HG03095 (cell line): Measurements from ENCODE around the gene PTPN22.
A peak's percentile ranks its signal among the peaks of the same experiment; 100 is the strongest.

Experiments
- ATAC-seq: cut with Tn5 transposase; IDR thresholded peaks from one replicate; pipeline ENCODE4 v1.9.1; 2021; ENCODE audit warnings: moderate library complexity; ENCODE audit not compliant: unreplicated experiment

PTPN22 gene

GRCh38 chr1:113871597-113872113 is at the start of gene PTPN22:
PTPN22 (minus strand) TSS chr1:113871712.
- peak; percentile 87 for ATAC-seq

- ATAC-seq, result no peak
Measured at GRCh38 chr1:113918243-113918642, 46.7 kb upstream of the PTPN22 start.

DNA sequence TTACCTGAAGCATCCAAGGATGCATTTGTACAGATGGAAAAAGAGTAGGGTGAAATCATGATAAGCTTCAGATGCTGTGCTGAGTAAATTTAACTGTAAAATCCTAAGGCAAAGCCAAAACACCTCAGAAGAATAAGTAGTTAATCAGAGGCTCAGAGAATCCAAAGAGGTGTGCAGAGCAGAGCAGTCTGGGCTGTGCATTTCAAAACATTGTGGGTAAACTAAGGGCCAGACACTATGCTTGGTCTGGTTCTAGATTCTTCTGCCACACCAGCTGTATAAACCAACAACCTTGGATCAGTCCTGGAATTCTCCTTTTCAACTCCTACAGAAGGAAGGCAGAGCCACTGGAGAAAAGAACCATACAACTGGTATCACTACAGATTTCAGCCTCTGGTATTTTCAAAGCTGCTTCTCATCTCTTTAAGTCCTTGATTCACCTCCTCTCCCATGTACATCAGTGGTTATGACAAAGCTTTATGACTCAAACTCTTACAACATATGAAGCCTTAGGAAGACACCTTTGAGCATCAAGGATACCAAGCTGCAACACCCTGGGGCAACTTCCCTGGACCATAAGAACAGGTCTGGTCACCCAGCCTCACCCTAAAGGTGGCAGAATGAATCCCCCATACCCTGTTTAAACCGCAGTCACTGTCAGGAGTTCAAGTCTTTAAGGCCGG is 46.0 kb upstream of the PTPN22 start:
- ATAC-seq, result no peak

DNA sequence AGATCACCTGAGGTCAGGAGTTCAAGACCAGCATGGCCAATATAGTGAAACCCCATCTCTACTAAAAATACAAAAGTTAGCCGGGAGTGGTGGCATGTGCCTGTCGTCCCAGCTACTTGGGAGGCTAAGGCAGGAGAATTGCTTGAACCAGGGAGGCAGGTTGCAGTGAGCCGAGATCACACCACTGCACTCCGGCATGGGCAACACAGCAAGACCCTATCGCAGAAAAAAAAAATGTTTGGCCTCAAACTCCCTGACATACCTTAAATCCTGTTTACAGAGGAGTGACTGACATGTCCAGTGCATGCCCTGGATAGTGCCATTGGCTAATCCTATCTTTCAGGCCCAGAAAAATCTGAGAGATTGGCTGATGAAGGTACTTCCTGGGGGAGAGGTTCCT is 45.5 kb upstream of the PTPN22 start:
- ATAC-seq, result no peak

- ATAC-seq, result no peak
Measured at GRCh38 chr1:113913887-113914664, 42.6 kb upstream of the PTPN22 start.

GRCh38 chr1:113913312-113913668 is 41.8 kb upstream of the PTPN22 start:
- ATAC-seq, result no peak

DNA sequence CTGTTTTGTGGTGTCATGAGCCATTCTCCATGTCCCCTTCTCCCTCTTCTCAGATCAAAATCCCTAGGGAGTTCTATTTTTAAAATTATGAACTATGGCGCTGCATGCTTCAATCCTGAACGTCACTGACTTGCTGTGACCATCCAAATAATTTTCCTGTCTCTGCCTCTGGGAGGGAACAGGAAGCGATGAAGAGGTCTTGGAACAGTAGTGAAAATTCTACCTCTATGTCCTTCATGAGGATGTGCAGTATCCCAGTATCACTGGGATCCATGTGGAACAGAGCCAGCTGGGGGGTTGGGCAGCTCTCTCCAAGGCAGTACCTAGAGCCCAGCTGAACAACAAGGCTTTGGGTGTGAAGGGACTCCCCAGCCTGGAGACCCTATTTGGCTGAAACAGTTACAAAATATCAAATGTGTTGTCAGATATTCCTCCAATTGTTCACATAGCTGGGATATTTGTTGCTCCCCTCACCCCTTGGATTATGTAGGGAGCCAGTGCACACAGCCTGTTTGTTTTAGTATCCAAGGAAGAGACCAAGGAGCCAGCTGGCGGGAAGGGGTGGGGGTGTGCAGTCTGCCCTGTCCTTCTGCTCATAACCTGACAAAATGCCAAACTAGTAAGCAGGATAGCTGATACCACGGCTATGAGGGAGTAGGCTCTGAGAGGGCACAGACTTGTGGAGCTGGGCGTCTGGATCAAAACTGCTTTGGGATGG is 41.2 kb upstream of the PTPN22 start:
- ATAC-seq, result no peak

DNA sequence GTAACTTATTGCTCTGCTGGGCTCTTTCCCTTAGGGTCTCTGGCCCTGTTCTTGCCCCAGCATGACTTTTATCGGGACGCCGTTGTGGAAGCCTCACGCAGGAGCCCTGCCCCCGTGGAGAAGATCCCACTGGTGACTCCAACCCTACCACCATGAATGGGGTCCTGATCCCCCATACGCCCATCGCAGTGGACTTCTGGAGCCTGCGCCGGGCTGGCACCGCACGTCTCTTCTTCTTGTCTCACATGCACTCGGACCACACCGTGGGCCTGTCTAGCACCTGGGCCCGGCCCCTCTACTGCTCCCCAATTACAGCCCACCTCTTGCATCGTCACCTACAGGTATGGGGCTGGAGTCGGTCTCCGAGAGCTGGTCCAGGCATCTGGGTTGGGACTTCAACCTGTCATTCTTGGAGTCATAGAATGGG is 33.9 kb upstream of the PTPN22 start:
- no peak for ATAC-seq

- ATAC-seq, result peak; percentile 87
Measured at GRCh38 chr1:113904674-113905434, 33.3 kb upstream of the PTPN22 start, which contains the start of the genes AP4B1 and DCLRE1B. AP4B1 (minus strand) TSS chr1:113904799; CDS start chr1:113904717, 82 bp downstream. DCLRE1B (plus strand) TSS chr1:113905326; CDS start chr1:113905587, 261 bp downstream.

DNA sequence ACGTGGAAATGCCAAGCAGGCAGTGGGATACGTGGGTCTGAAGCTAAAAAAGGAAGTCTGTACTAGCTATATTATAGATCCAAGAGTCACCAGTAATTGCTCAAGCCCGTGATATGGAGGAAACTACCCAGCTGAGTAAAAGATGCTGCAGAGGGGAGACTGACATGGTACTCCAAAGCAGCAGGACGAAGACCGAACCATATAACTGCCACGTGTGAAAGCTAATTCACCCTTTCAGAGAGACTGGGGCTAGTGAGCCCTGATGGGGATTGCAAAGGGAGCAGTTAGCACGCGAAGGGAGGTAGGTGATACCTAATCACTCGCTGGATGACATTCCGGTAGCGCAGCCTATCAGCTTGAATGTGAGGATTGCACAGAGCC is 32.8 kb upstream of the PTPN22 start:
- peak; percentile 29 for ATAC-seq

DNA sequence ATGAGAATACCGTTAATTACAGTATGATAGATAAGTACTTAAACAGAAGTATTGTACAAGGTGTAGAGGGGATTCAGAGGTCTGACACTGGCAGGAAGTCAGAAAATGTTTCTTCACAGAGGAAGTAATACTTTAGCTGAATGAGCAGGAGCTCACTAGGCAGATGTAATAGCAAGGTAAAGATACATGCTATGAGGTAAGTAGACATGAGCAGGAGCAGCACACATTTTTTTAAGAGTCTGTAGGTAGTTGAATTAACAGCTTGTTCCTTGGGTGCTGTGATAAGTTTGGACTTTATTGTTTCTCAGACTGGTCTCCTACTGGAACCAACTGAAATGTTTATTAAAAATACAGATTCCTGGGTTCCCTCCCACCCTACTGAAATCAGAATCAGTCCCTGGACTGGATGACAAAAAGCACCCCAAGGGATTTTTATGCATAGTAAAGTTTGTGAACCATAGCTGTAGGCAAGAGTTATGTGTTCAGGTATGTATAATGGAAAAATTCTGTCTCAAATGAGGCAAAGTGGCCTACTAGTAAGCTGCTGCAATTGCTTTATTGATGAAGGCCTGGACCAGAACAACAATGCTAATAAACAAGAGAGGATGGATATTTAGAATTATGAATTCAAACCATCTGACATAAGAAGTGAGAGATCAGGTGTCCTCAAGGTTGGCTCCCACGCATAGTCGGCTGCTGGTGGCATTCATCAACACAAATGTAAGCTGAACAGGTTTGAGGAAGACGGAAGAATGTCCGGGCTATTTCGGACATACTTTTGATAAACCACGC is 32.2 kb upstream of the PTPN22 start:
- no peak for ATAC-seq

- ATAC-seq, result no peak
Measured at GRCh38 chr1:113901191-113901590, 29.7 kb upstream of the PTPN22 start.

DNA sequence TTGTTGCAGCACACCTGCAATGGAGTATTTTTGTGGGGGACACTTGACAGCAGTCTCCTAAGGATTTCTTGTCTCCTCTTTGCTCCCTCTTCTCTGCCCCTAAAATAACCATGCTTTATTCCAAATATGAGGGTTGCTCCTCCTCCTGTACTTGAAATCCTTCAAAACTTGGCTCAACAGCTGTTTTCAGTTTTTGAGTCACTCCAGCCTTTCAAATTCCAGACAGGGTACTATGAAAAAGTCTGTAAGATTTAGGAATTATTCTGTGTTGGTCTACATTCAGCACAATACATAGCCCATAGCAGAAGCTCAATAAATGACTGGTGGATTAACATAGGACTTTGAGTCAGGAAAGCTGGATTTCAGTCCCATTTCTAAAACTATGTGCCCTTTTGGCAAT is 27.6 kb upstream of the PTPN22 start:
- ATAC-seq, result no peak

DNA sequence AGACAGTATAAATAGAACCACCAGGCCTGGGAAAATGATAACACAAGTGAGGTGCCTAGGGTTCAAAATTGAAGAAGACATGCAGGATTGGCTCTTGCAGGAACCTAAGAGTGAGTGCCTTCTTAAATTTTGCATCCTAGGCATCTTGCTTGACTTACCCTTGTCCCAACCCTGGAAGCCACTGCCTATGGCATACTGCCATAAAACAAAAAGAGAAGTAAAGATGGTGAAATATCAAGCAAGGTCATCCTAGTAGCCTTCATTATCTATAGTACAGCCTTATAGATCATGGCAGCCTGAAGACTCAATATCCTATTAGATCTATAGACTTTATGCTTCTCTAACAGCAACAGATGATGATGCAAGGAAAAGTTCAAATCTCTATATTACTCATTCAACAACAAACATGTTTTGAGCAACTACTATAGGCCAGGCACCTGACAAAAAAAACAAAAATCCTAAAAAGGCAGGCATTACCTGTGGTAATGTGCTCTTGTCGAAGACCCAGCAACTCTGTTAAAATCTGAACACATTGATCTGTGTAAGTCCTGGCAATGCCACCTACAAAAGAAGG is 26.8 kb upstream of the PTPN22 start:
- ATAC-seq, result no peak

DNA sequence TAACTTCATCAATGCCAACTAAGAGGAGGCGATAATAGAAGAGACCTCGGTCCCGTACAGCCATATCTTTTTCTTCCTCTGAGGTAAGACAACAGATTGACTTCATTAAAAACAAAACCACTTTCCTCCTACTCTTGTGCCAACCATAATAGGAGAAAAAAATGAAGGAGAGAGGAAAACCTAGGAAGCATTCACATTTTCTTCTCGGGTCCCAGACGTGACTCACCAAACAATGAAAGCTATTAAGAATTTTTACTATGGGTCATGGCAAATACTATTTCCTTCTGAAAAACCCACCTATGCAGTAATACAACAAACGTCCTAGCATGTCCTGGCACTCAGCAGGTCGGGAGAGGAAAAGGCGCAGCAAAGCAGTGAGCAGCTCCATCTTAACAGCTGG is 24.4 kb upstream of the PTPN22 start:
- no peak for ATAC-seq

GRCh38 chr1:113895098-113895497 is 23.6 kb upstream of the PTPN22 start:
- ATAC-seq, result no peak

GRCh38 chr1:113893267-113893666 is 21.8 kb upstream of the PTPN22 start:
- ATAC-seq, result no peak

DNA sequence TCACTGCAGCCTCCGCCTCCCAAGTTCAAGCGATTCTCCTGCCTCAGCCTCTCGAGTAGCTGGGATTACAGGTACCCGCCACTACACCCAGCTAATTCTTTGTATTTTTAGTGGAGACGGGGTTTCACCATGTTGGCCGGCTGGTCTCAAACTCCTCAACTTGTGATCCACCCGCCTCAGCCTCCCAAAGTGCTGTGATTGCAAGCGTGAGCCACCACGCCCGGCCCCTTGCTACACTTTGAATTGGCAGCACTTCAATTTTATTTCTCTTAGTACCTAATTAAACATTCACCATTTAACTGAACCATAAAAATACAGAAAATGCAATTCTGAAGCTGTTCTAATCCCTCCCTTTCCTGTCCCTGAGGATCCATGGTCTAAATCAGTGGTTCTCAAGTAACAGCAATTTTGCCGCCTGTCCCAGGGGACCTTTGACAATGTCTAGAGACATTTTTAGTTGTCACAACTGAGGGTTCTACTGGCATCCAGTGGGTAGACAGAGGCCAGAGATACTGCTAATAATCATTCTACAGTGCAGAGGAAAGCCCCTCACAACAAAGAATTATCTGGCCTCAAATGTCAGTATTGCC is 20.2 kb upstream of the PTPN22 start:
- no peak for ATAC-seq

GRCh38 chr1:113890816-113891215 is 19.3 kb upstream of the PTPN22 start:
- ATAC-seq, result no peak
